Lower leg skin (tissue), 4 donors: ENCODE measurements around the gene ATRN. TPM values are rescaled to one million over a fixed set of nuclear protein-coding genes. Genes with fewer than 3 reads are reported as not detected.
"Not testable (repeated sequence)": the region's sequence is repeated elsewhere in the genome, so short reads cannot be mapped to it uniquely, and the experiment has no call there.

ENCODE experiments used
- DNase-seq, 2 donors: peaks; one replicate each; pipeline ENCODE4 v3.0.0-alpha.2; 2019; ENCODE audit warnings: low spot score in 2 of 2
- H3K4me3 ChIP-seq: fragments of 200-600 bp; sonication (generic); 2 replicates; pipeline ENCODE4 v1.5.1; 2017; ENCODE audit warnings: mild to moderate bottlenecking, low read depth; ENCODE audit not compliant: poor library complexity, severe bottlenecking
- POLR2A ChIP-seq, 2 donors: fragments of 450-650 bp; IDR thresholded peaks; one replicate each; pipeline ENCODE4 v1.6.1; 2016 to 2017; ENCODE audit warnings: antibody characterized with exemption in 2 of 2, mild to moderate bottlenecking in 1 of 2, moderate library complexity in 1 of 2
- WGBS, 2 donors: methylation state at CpG; one replicate each; pipeline ENCODE4 v1.1.5; 2018; 5-methylcytosine and 5-hydroxymethylcytosine counted together
- intact Hi-C: fragments of 100-400 bp; cut with DNase I; formaldehyde crosslinking; loops from one replicate; pipeline ENCODE4 v1.15.0; 2023; ENCODE audit warnings: low total_unique reads
- total RNA-seq, 4 donors: library from RNA; depleted of rRNA; stranded (reverse); fragments of >200 nt; gene quantifications; one replicate each; pipeline ENCODE4 v1.1.0, GENCODE V29; 2016
- TF ChIP-seq, protein P1 (sequence below), 3 donors: fragments of 450-650 bp; IDR thresholded peaks; one replicate each; pipeline ENCODE4 v1.5.1; 2016; ENCODE audit warnings: antibody characterized with exemption in 3 of 3, mild to moderate bottlenecking in 3 of 3, moderate library complexity in 2 of 3

The ATRN gene
- total RNA-seq, 4 donors from 2014 or later: 18.2 to 34.6 (median 28.4) TPM

DNA sequence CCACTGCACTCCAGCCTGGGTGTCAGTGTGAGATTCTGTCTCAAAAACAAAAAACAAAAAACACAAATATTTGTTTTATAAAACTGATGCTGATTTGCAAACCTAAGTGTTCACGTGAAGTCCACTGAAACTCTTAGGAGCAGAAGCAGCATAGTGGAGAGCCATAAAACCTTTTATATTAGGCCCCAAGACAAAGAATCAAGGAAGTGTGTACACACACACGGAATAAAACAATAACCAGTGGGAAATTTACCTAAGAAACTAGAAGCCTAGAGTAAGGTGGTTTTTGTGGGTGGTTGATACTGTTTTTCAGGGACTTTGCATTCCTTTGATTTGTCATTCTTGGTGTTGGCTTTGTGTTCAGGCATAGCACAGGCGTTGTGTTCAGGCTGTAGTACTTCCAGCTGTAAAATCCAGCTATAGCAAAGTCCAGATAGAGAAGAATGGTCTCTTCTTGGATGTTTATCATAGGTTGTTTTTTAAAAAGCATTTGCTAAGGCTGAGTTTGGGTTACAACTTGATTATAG, 61.3 kb downstream of the ATRN start:
- 78 to 88% methylated on average over 3 of the region's 3 CpGs for WGBS, 2 donors
- no peak for DNase-seq
- intact Hi-C loops: no loop called here
- TF ChIP-seq, protein P1, sequence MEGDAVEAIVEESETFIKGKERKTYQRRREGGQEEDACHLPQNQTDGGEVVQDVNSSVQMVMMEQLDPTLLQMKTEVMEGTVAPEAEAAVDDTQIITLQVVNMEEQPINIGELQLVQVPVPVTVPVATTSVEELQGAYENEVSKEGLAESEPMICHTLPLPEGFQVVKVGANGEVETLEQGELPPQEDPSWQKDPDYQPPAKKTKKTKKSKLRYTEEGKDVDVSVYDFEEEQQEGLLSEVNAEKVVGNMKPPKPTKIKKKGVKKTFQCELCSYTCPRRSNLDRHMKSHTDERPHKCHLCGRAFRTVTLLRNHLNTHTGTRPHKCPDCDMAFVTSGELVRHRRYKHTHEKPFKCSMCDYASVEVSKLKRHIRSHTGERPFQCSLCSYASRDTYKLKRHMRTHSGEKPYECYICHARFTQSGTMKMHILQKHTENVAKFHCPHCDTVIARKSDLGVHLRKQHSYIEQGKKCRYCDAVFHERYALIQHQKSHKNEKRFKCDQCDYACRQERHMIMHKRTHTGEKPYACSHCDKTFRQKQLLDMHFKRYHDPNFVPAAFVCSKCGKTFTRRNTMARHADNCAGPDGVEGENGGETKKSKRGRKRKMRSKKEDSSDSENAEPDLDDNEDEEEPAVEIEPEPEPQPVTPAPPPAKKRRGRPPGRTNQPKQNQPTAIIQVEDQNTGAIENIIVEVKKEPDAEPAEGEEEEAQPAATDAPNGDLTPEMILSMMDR (IDR thresholded peaks at IDR 0.05): no peak
- no peak for TF ChIP-seq POLR2A (IDR thresholded peaks at IDR 0.05)
- H3K4me3 ChIP-seq: no peak overlapping the region

DNA sequence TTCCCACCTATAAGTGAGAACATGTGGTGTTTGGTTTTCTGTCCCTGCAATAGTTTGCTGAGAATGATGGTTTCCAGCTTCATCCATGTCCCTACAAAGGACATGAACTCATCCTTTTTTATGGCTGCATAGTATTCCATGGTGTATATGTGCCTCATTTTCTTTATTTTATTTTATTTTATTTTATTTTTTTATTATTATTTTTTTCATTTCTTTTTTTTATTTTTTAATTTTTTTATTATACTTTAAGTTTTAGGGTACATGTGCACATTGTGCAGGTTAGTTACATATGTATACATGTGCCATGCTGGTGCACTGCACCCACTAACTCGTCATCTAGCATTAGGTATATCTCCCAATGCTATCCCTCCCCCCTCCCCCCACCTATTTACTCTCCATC, 66.9 kb downstream of the ATRN start:
- DNase-seq, H3K4me3 ChIP-seq, intact Hi-C loops: not testable (repeated sequence)
- 90 to 100% methylated on average over 1 of the region's 1 CpG for WGBS, 2 donors

DNA sequence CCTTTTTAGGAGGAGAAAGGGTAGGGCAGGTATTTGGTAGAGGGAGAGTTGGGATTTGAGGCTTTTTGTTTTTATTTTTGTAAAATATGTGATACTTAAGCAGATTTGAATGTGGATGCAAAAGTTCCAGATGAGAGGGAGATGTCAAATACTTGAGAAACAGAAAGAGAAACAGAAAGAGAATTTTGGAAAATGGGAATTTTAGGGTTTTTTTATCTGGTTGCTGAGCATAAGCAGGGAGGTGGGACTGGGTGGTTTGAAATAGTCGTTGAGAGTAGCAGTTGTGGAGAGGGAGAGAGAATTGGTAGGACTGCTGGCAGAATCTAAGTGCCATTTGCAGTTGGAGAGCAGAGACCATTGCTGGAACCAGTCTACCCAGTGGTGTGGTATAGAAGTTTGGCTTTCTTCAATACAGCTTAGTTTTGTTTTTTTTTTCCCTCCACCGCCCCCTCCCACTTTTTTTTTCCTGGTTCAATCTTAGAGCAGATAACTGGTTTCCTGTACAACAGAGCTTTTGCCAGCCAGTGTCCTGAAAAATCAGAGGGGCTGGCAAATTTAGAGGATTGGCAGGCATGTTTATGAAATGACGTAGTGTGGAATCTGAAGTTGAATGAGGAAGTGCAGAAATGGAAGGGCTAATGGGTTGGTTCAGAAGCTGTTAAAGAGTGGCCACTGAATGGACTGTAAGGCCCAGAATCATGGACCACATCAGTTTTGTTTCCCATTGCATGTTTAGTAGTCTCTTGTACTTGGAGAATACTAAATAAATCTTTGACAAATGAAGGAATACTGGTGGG, 68.7 kb downstream of the ATRN start:
- H3K4me3 ChIP-seq: no peak overlapping the region
- TF ChIP-seq, protein P1 (IDR thresholded peaks at IDR 0.05): no peak
- DNase-seq: no peak
- WGBS, 2 donors: 48 to 68% methylated on average over 3 of the region's 3 CpGs
- intact Hi-C loops: no loop called here

DNA sequence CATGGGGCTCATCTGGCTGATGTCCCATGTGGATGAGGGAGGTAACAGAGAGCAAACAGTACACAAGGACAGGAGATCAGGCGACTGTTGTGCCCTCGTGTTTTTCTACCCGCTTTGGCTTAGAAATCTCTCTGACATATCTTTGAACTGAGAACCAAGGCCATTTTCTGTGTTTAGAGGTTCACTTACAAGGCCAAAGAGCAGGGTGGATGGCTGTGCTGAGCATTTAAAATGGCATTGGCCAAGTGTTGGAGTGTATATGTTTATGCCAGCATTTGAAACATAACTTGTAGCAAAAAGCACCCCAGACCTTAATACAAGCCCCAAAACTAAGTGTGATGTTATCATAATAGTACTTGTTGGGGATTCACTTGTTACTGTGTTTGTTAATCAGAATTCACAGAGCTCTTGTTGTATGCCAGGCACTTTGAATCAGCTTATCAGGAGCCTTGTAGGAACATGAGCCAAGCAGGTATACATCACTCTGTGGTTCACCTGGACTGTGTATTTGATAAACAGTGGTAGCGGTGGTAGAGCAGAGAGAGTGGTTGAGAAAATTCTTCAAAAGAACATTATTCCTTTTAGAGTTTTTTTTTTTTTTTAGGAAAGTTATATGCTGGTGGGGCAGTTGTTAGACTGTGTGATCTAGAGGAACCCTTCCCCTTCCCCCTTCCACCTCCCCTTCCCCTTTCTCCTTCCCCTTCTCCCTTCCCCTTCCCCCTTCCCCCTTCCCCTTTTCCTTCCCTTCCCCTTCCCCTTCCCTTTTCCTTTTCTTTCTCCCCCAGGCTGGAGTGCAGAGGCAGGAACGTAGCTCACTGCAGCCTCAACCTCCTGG, 71.3 kb downstream of the ATRN start:
- intact Hi-C loops: no loop called here
- DNase-seq: no peak
- TF ChIP-seq POLR2A (IDR thresholded peaks at IDR 0.05): no peak
- TF ChIP-seq, protein P1 (IDR thresholded peaks at IDR 0.05): no peak
- no peak overlapping the region for H3K4me3 ChIP-seq
- whole genome bisulfite sequencing, 2 donors: 90 to 91% methylated on average over 5 of the region's 5 CpGs

DNA sequence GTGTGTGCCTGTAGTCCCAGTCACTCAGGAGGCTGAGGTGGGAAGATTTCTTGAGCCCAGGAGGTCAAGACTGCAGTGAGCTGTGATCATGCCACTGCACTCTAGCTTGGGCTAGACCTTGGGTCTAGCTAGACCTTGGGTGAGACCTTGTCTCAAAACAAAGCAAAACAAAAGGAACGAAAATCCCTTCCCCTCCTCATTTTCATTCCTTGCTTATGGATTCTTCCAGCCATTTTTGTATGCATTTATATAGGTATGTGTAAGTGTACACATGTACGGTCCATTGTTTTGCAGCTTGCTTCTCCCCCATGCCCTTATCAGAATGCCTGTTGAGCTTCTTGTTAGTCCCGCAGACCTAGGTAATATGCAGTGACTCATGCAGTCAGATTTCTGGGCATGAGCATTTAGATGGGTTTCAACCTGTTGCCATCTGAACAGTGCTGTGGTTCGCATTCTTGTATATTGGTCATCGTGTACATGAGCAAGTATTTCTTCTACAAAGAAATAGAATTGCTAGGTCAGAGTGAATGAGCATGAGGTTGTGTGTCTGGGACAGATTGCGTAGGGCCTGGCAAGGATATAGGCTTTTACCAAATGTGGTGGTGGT, 73.2 kb downstream of the ATRN start:
- no peak for DNase-seq
- intact Hi-C loops: no loop called here

More for the DNA sequence above, 73.2 kb downstream of the ATRN start:
- no peak overlapping the region for H3K4me3 ChIP-seq
- TF ChIP-seq, protein P1 (IDR thresholded peaks at IDR 0.05): no peak
- no peak for TF ChIP-seq POLR2A (IDR thresholded peaks at IDR 0.05)
- 69 to 80% methylated on average over 6 of the region's 6 CpGs for WGBS, 2 donors
